AG09319 (cell line): ENCODE measurements around the gene GLT1D1.

Source experiments
- DNase-seq: peaks from one replicate; pipeline ENCODE4 v3.0.0-alpha.2; 2010; ENCODE audit warnings: low read depth; ENCODE audit errors: extremely low read depth
- TF ChIP-seq, protein P1 (sequence below): IDR thresholded peaks from 2 replicates; pipeline ENCODE4 v1.5.1; 2011; ENCODE audit warnings: low read depth, mild to moderate bottlenecking, inconsistent platforms, low read length, moderate library complexity

Gene GLT1D1

DNA sequence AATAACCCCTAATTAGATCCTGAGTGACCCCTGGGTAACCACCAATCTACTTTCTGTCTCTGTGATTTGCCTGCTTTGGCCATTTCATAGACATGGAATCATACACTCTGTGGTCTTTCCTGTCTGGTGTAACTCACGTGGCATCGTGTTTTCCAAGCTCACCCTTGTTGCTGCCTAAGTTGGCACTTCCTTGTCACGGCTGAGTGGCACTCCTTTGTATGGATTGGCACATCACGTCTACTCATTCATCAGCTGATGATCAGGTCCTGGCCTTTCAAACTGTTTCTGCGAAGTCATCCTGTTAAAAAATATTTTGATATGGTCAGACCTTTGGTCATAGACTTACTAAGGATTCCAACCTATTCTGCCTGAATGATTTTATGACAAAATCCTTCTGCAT, 87.7 kb downstream of the GLT1D1 start:
- DNase-seq = no peak
- TF ChIP-seq, protein P1, sequence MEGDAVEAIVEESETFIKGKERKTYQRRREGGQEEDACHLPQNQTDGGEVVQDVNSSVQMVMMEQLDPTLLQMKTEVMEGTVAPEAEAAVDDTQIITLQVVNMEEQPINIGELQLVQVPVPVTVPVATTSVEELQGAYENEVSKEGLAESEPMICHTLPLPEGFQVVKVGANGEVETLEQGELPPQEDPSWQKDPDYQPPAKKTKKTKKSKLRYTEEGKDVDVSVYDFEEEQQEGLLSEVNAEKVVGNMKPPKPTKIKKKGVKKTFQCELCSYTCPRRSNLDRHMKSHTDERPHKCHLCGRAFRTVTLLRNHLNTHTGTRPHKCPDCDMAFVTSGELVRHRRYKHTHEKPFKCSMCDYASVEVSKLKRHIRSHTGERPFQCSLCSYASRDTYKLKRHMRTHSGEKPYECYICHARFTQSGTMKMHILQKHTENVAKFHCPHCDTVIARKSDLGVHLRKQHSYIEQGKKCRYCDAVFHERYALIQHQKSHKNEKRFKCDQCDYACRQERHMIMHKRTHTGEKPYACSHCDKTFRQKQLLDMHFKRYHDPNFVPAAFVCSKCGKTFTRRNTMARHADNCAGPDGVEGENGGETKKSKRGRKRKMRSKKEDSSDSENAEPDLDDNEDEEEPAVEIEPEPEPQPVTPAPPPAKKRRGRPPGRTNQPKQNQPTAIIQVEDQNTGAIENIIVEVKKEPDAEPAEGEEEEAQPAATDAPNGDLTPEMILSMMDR = no peak

DNA sequence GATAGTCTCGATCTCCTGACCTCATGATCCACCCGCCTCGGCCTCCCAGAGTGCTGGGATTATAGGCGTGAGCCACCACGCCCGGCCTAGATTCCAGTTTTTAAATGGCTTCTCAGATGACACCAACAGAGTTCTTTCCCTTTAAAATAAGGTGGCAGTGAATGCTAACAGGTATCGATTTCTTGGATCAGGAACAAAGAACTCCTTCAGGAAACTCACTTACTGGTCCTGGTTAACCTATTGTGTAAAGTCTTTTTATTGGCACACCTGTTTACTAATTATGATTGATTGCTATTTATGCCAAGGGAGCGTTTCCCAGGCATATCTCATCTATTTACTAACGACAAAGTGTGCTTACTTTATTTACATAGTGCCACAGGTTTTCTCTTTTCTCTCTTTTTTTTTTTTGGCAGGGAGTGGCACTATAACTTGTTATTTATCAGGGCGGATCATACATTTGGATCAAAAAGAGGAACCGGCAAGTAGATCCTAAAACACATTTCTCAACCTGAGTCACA, 89.7 kb downstream of the GLT1D1 start:
- TF ChIP-seq, protein P1 = no peak
- no peak for DNase-seq

DNA sequence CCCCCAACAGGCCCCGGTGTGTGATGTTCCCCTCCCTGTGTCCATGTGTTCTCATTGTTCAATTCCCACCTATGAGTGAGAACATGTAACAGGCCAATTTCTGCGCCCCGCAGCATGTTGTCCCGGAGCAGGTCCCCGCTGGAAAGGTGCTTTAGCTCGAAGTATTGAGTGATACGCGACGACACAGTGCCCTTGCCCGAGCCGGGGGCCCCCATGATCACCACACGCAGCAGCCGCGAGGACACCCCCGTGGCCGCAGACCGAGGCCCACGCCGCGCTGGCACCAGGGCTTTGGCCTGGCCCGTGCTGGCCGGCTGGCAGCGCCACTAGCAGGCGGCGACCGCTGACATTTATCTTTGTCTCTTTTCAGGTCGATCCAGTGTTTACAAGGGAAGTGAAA, 91.7 kb downstream of the GLT1D1 start:
- no peak for DNase-seq

DNA sequence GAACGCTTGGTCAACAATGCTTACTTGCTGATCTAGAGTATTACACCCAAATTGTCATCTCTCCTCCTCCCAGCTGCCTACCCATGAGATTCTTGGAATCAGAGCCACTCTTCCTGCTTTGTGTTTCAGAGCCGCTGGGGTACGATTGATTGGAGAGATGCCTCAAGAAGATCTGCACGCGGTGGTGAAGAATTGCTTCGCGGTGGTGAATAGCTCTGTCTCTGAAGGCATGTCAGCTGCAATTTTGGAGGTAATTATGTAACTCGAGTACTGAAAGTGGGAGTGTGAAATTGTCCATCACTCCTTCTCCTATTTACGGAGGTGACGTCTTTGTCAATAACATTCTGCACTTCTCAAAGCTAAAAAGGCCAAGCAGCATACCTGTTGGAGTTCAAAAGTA, 93.9 kb downstream of the GLT1D1 start:
- TF ChIP-seq, protein P1 = no peak
- DNase-seq = no peak

More for the DNA sequence above, 91.7 kb downstream of the GLT1D1 start:
- TF ChIP-seq, protein P1 = no peak

DNA sequence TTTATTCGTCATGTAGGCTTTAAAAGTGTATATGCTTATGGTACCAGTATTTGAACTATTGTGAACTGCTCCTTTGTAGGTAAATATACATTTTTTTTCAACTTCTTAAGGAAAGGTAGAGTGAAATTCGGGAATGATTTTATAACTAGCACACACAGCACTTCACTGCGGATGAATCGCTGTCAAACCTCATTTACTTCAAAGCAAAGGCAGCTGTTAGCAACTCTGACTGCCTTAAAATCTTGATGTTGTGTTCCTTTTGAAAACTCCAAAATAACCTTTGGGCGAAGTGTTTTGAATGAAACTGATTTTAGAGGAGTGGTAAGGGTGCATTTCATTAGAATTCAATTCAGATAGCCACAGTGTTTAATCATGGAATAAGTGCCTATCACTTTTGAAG, 95.8 kb downstream of the GLT1D1 start:
- TF ChIP-seq, protein P1 = no peak
- DNase-seq = no peak

DNA sequence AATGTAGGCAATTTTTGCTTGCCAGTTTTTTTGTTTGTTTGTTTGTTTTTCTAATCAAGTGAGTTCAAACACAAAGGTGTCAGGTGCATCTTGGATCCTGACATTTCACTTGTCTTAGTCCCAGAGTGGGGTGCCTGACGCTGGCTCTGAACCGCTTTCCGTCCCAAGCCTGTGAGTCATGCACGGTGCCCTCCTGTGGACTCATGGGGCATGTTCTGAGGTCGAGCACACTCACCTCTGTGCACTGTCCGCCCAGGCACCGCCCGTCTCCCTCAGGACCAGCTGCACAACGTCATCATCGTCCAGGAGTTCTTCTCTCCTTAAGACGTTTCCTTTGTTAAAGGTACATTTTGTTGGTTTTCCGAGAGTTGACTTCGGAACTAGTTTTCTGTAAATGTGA, 98.2 kb downstream of the GLT1D1 start:
- no peak for DNase-seq
- TF ChIP-seq, protein P1 = no peak

DNA sequence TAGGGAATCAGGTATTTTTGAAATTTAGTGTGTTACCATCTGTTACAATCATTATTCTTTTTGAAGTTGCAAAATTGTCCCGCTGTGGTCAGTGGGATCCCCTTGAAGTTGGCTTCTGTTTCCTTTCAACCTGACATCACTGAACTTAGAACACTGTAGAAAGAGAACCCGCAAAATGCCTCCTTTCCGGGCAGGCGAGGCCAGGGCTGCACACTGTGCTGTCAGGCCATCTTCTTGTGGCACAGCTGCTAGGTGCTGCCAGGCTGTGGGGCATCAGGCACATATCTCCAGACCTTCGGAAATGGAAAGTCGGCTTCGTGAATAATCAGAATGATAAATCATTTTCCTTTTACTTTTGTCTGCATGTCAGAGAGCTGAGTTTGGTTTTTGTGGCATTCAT, 103.5 kb downstream of the GLT1D1 start:
- TF ChIP-seq, protein P1 = no peak
- no peak for DNase-seq
